ENCODE measurements around the gene PRKAR2B. TPM values are rescaled to one million over a fixed set of nuclear protein-coding genes. Genes with fewer than 3 reads are reported as not detected.

The PRKAR2B gene
- total RNA-seq, 1 donor from 2014 or later = 20.3 TPM

DNA sequence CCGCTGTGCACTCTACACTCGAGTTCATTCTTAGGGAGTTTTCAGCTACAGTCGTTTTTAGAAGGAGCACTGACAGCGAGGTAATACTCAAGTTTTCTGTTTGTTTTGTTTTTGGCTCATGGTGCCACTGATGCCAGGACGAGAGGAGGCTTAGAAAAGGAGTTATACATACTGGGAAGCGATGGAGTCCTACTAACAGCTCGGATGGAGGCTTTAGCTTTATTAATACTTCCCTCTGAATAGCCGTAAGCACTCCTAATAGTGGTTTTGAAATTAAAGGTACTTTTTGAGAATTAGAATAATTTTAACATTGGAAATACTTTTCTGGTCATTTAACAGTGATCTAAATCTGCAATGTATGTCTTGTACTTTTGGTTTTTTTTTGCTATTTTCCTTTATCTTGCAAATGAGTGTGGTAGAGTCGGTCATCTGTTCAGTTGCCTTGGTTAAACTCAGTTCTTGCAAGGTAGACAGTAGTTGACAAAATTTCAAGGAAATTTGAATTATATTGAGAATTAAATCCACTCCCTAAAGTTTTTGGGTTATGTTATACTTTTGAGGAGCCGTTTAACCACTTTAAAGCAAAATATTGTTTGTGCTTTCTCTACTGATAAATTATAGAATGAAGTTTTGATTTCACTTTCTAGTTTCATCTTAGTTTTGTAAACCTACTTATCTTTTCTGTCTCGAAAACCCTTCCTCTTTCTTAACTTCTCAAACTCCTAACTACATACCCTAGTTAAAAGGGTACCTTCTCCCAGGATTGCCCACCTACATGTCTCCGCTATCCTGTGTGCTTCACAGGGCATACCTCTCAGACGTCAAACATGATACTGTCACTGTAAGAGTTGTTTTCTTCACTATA is 125.8 kb downstream of the PRKAR2B start:
- no peak for DNase-seq (ENCODE audit: low spot score, unreplicated experiment)
- Mint-ChIP-seq H3K36me3 (ENCODE audit: insufficient read depth) (peaks cover 1% of the 10 kb centered on the region), H3K27ac (peak overlapping the region; percentile 100), H3K9me3 (ENCODE audit: low read depth) (no peaks in the 10 kb centered on the region), H3K4me3 (ENCODE audit: low read depth) (peak overlapping the region; percentile 95), H3K4me1 (ENCODE audit: low read depth) (peaks cover 28% of the 10 kb centered on the region), H3K27me3 (no peaks in the 10 kb centered on the region)
- TF ChIP-seq, protein P1, sequence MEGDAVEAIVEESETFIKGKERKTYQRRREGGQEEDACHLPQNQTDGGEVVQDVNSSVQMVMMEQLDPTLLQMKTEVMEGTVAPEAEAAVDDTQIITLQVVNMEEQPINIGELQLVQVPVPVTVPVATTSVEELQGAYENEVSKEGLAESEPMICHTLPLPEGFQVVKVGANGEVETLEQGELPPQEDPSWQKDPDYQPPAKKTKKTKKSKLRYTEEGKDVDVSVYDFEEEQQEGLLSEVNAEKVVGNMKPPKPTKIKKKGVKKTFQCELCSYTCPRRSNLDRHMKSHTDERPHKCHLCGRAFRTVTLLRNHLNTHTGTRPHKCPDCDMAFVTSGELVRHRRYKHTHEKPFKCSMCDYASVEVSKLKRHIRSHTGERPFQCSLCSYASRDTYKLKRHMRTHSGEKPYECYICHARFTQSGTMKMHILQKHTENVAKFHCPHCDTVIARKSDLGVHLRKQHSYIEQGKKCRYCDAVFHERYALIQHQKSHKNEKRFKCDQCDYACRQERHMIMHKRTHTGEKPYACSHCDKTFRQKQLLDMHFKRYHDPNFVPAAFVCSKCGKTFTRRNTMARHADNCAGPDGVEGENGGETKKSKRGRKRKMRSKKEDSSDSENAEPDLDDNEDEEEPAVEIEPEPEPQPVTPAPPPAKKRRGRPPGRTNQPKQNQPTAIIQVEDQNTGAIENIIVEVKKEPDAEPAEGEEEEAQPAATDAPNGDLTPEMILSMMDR (IDR thresholded peaks at IDR 0.05; ENCODE audit: unreplicated experiment) = no peak

DNA sequence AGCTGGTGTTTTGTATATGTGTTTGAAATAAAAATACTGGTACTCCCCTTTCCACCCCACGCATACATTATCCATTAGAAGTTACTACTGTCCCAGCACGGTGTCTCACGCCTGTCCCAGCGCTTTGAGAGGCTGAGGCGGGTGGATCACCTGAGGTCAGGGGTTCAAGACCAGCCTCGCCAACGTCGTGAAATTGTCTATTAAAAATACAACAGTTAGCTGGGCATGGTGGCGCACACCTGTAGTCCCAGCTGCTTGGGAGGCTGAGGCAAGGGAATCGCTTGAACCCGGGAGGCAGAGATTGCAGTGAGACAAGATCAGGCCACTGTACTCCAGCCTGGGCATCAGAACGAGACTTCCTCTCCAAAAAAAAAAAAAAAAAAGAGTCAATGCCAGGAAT is 127.0 kb downstream of the PRKAR2B start:
- H3K27ac Mint-ChIP-seq = peak overlapping the region; percentile 56
- H3K4me1 Mint-ChIP-seq (ENCODE audit: low read depth) = peaks cover 22% of the 10 kb centered on the region
- TF ChIP-seq, protein P1 (IDR thresholded peaks at IDR 0.05; ENCODE audit: unreplicated experiment) = no peak
- no peaks in the 10 kb centered on the region for H3K9me3 Mint-ChIP-seq (ENCODE audit: low read depth)
- H3K27me3 Mint-ChIP-seq = no peaks in the 10 kb centered on the region
- peaks cover 1% of the 10 kb centered on the region for H3K36me3 Mint-ChIP-seq (ENCODE audit: insufficient read depth)
- DNase-seq (ENCODE audit: low spot score, unreplicated experiment) = no peak
- no peak overlapping the region for H3K4me3 Mint-ChIP-seq (ENCODE audit: low read depth)

DNA sequence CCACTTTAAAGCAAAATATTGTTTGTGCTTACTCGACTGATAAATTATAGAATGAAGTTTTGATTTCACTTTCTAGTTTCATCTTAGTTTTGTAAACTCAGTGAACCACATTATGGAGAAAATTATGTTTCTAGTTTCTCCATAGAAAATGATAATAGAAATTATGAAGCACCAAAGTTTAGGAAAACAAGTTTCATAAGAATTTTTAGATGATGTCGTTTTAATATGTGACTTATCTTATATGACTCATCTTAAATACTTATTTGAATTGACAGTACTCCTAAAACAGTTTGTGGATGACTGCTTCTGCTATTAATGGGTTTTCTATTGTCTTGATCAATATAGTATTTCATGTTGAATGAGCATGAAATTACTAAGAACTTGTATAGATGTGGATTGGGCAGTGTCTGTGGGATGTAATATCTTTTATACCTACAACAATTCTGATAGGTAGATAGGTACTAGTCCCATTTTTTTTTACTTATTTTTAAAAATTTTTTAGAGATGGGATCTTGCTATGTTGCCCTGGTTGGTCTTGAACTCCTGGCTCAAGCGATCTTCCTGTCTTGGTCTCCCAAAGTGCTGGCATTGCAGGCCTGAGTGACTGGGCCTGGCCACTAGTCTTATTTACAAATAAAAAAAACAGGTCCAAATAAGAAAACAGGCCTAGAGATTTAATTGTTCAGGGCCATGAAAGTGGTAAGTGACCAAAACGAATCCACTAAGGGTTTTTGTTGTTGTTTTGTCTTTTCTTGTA is 127.9 kb downstream of the PRKAR2B start:
- no peak for DNase-seq (ENCODE audit: low spot score, unreplicated experiment)
- no peaks in the 10 kb centered on the region for H3K9me3 Mint-ChIP-seq (ENCODE audit: low read depth)
- H3K4me1 Mint-ChIP-seq (ENCODE audit: low read depth) = peaks cover 16% of the 10 kb centered on the region
- H3K36me3 Mint-ChIP-seq (ENCODE audit: insufficient read depth) = peaks cover 1% of the 10 kb centered on the region
- H3K4me3 Mint-ChIP-seq (ENCODE audit: low read depth) = no peak overlapping the region
- H3K27ac Mint-ChIP-seq = no peak overlapping the region
- H3K27me3 Mint-ChIP-seq = no peaks in the 10 kb centered on the region
- TF ChIP-seq, protein P1 (IDR thresholded peaks at IDR 0.05; ENCODE audit: unreplicated experiment) = no peak

DNA sequence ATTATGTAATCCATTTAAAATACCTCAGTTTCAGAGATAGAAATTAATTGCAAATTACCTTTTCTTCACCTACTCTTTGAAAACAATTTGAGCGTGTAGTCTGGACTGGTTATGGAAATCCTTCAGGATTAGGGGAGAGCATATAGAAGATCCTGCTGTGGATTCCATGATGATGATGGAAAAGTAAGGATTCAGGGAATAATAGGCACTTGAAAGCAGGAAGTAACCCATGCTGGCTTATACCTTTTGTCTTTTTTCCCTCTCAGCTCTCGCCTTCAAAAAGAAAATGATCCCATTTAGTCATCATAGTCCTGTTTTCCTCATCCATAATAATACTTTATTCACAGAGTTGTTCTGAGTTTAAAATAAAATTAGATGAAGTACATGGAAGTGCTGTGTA is 128.7 kb downstream of the PRKAR2B start:
- H3K36me3 Mint-ChIP-seq (ENCODE audit: insufficient read depth) = peaks cover 1% of the 10 kb centered on the region
- TF ChIP-seq, protein P1 (IDR thresholded peaks at IDR 0.05; ENCODE audit: unreplicated experiment) = no peak
- peak overlapping the region; percentile 56 for H3K27ac Mint-ChIP-seq
- no peak for DNase-seq (ENCODE audit: low spot score, unreplicated experiment)
- no peaks in the 10 kb centered on the region for H3K27me3 Mint-ChIP-seq
- H3K9me3 Mint-ChIP-seq (ENCODE audit: low read depth) = no peaks in the 10 kb centered on the region
- peaks cover 12% of the 10 kb centered on the region for H3K4me1 Mint-ChIP-seq (ENCODE audit: low read depth)
- no peak overlapping the region for H3K4me3 Mint-ChIP-seq (ENCODE audit: low read depth)

DNA sequence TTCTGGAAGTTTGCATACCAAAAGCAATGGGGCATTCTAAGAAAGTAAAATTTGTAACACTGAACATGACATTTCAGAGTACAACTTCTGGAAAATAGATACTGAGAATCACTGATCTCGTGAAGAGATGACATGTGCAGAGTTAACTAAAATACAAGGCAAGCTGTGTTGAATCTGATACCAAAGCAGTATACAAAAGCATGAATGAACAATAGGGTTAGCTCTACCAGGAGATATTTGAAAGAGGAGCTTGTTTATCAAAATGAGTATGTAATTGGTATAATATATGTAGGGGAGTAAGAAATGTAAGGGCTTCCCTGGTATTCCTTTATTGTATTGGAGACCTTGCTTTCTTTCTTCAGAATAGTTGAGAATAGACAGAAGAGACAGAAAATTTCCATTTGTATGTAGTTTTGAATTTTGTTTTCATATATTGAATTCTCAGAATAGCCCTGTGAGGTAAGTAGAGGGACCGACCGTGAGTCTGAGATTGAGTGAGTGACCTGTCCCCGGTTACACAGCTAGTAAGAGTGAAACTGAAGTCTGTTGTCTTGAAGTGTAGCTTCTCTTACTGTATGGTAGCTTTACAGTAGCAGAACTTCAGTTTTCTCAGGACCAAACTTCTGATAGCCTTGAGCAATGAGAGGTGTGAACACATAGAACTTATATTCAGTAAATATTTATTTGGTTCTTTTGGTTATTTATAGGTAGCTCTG is 129.3 kb downstream of the PRKAR2B start:
- Mint-ChIP-seq H3K9me3 (ENCODE audit: low read depth) (no peaks in the 10 kb centered on the region), H3K4me1 (ENCODE audit: low read depth) (peaks cover 12% of the 10 kb centered on the region), H3K4me3 (ENCODE audit: low read depth) (no peak overlapping the region), H3K36me3 (ENCODE audit: insufficient read depth) (peaks cover 1% of the 10 kb centered on the region), H3K27me3 (no peaks in the 10 kb centered on the region), H3K27ac (no peak overlapping the region)
- no peak for DNase-seq (ENCODE audit: low spot score, unreplicated experiment)
- TF ChIP-seq, protein P1 (IDR thresholded peaks at IDR 0.05; ENCODE audit: unreplicated experiment) = no peak
